T-helper 2 cell treated with Interferon-gamma antibody and Interleukin-4, amounts not matched to agents 5 μg/mL and 100 μg/mL, for 36 hours (primary cell): ENCODE results near the gene CYREN.
"Not testable (repeated sequence)": the region's sequence is repeated elsewhere in the genome, so short reads cannot be mapped to it uniquely, and the experiment has no call there.

Source experiments
- DNase-seq: peaks from one replicate; pipeline ENCODE4 v3.0.0; 2021; ENCODE audit warnings: low spot score
- H3K27ac Mint-ChIP-seq: one replicate; pipeline ENCODE4 v1.8.0; 2021; ENCODE audit warnings: mild to moderate bottlenecking, mixed read lengths
- H3K27me3 Mint-ChIP-seq: one replicate; pipeline ENCODE4 v1.8.0; 2021; ENCODE audit warnings: low read depth, mixed read lengths
- H3K36me3 Mint-ChIP-seq: one replicate; pipeline ENCODE4 v1.8.0; 2021; ENCODE audit warnings: low read depth, mixed read lengths
- H3K4me1 Mint-ChIP-seq: one replicate; pipeline ENCODE4 v1.8.0; 2021; ENCODE audit warnings: low read depth, mixed read lengths
- H3K4me3 Mint-ChIP-seq: one replicate; pipeline ENCODE4 v1.8.0; 2022; ENCODE audit warnings: mild to moderate bottlenecking, moderate library complexity, mixed read lengths
- H3K9me3 Mint-ChIP-seq: one replicate; pipeline ENCODE4 v1.8.0; 2021; ENCODE audit warnings: mixed read lengths

CYREN gene

GRCh38 chr7:135177028-135177696 is 6.7 kb upstream of the CYREN start:
- no peak for DNase-seq
- Mint-ChIP-seq H3K27ac (no peak overlapping the region), H3K9me3 (peaks cover 31% of the 10 kb centered on the region), H3K4me3 (no peak overlapping the region), H3K36me3 (peaks cover 24% of the 10 kb centered on the region), H3K27me3 (no peaks in the 10 kb centered on the region), H3K4me1 (peaks cover under 1% of the 10 kb centered on the region)

- Mint-ChIP-seq H3K4me1 (peaks cover 8% of the 10 kb centered on the region), H3K27me3 (no peaks in the 10 kb centered on the region), H3K9me3 (peaks cover 21% of the 10 kb centered on the region), H3K36me3 (peaks cover 16% of the 10 kb centered on the region), H3K4me3 (no peak overlapping the region), H3K27ac (no peak overlapping the region)
- no peak for DNase-seq
Measured at GRCh38 chr7:135175931-135176330, 5.4 kb upstream of the CYREN start.

- no peak overlapping the region for H3K4me3 Mint-ChIP-seq
- H3K36me3 Mint-ChIP-seq = peaks cover 11% of the 10 kb centered on the region
- H3K4me1 Mint-ChIP-seq = peaks cover 10% of the 10 kb centered on the region
- peaks cover 14% of the 10 kb centered on the region for H3K9me3 Mint-ChIP-seq
- DNase-seq = no peak
- no peak overlapping the region for H3K27ac Mint-ChIP-seq
- no peaks in the 10 kb centered on the region for H3K27me3 Mint-ChIP-seq
Measured at GRCh38 chr7:135174941-135175340, 4.4 kb upstream of the CYREN start.

- Mint-ChIP-seq H3K36me3 (peaks cover 13% of the 10 kb centered on the region), H3K4me1 (peaks cover 20% of the 10 kb centered on the region)
- not testable (repeated sequence) for H3K27me3 Mint-ChIP-seq, H3K27ac Mint-ChIP-seq, DNase-seq, H3K4me3 Mint-ChIP-seq, H3K9me3 Mint-ChIP-seq
Measured at GRCh38 chr7:135173916-135174315, 3.4 kb upstream of the CYREN start.

- peak overlapping the region; percentile 49 for H3K27ac Mint-ChIP-seq
- not testable (repeated sequence) for H3K9me3 Mint-ChIP-seq, DNase-seq, H3K27me3 Mint-ChIP-seq
- H3K4me3 Mint-ChIP-seq = peak overlapping the region; percentile 85
- peaks cover 26% of the 10 kb centered on the region for H3K36me3 Mint-ChIP-seq
- peaks cover 36% of the 10 kb centered on the region for H3K4me1 Mint-ChIP-seq
Measured at GRCh38 chr7:135171581-135172291, 1.2 kb upstream of the CYREN start.

- Mint-ChIP-seq H3K4me1 (peaks cover 36% of the 10 kb centered on the region), H3K4me3 (peak overlapping the region; percentile 85), H3K27ac (peak overlapping the region; percentile 87), H3K36me3 (peaks cover 27% of the 10 kb centered on the region)
- not testable (repeated sequence) for DNase-seq, H3K9me3 Mint-ChIP-seq, H3K27me3 Mint-ChIP-seq
Measured at GRCh38 chr7:135170998-135171481, 533 bp upstream of the CYREN start.

- Mint-ChIP-seq H3K4me1 (peaks cover 36% of the 10 kb centered on the region), H3K27me3 (no peaks in the 10 kb centered on the region), H3K27ac (peak overlapping the region; percentile 89), H3K9me3 (no peaks in the 10 kb centered on the region), H3K4me3 (peak overlapping the region; percentile 91), H3K36me3 (peaks cover 34% of the 10 kb centered on the region)
- no peak for DNase-seq
Measured at GRCh38 chr7:135169964-135170273, 588 bp downstream of the CYREN start.

GRCh38 chr7:135169141-135169963 is 1.2 kb downstream of the CYREN start:
- peaks cover 36% of the 10 kb centered on the region for H3K4me1 Mint-ChIP-seq
- H3K27ac Mint-ChIP-seq = peak overlapping the region; percentile 89
- peak overlapping the region; percentile 91 for H3K4me3 Mint-ChIP-seq
- DNase-seq = peak; percentile 58
- H3K27me3 Mint-ChIP-seq = no peaks in the 10 kb centered on the region
- no peaks in the 10 kb centered on the region for H3K9me3 Mint-ChIP-seq
- H3K36me3 Mint-ChIP-seq = peaks cover 37% of the 10 kb centered on the region

- Mint-ChIP-seq H3K36me3 (peaks cover 42% of the 10 kb centered on the region), H3K27me3 (no peaks in the 10 kb centered on the region), H3K4me1 (peaks cover 36% of the 10 kb centered on the region), H3K9me3 (no peaks in the 10 kb centered on the region), H3K27ac (peak overlapping the region; percentile 89), H3K4me3 (peak overlapping the region; percentile 91)
- DNase-seq = no peak
Measured at GRCh38 chr7:135168489-135169140, 1.9 kb downstream of the CYREN start.

GRCh38 chr7:135168001-135168400 is 2.5 kb downstream of the CYREN start:
- Mint-ChIP-seq H3K4me1 (peaks cover 36% of the 10 kb centered on the region), H3K27me3 (no peaks in the 10 kb centered on the region), H3K36me3 (peaks cover 43% of the 10 kb centered on the region), H3K9me3 (peaks cover under 1% of the 10 kb centered on the region), H3K4me3 (peak overlapping the region; percentile 91), H3K27ac (peak overlapping the region; percentile 49)
- no peak for DNase-seq

GRCh38 chr7:135167365-135167917 is 3.1 kb downstream of the CYREN start:
- Mint-ChIP-seq H3K36me3 (peaks cover 49% of the 10 kb centered on the region), H3K27ac (peak overlapping the region; percentile 66), H3K4me1 (peaks cover 36% of the 10 kb centered on the region), H3K9me3 (peaks cover 6% of the 10 kb centered on the region), H3K27me3 (no peaks in the 10 kb centered on the region), H3K4me3 (peak overlapping the region; percentile 24)
- no peak for DNase-seq

GRCh38 chr7:135166338-135166990 is 4.0 kb downstream of the CYREN start:
- H3K4me3 Mint-ChIP-seq = no peak overlapping the region
- H3K4me1 Mint-ChIP-seq = peaks cover 31% of the 10 kb centered on the region
- peaks cover 12% of the 10 kb centered on the region for H3K9me3 Mint-ChIP-seq
- H3K27me3 Mint-ChIP-seq = no peaks in the 10 kb centered on the region
- no peak for DNase-seq
- H3K36me3 Mint-ChIP-seq = peaks cover 57% of the 10 kb centered on the region
- no peak overlapping the region for H3K27ac Mint-ChIP-seq

- peaks cover 63% of the 10 kb centered on the region for H3K36me3 Mint-ChIP-seq
- H3K27ac Mint-ChIP-seq = no peak overlapping the region
- peaks cover 30% of the 10 kb centered on the region for H3K4me1 Mint-ChIP-seq
- no peak overlapping the region for H3K4me3 Mint-ChIP-seq
- H3K9me3 Mint-ChIP-seq = peaks cover 12% of the 10 kb centered on the region
- H3K27me3 Mint-ChIP-seq = no peaks in the 10 kb centered on the region
- no peak for DNase-seq
Measured at GRCh38 chr7:135165862-135166261, 4.6 kb downstream of the CYREN start.
